GM18517 (cell line): ENCODE results near the gene MTOR.
A peak's percentile ranks its signal among the peaks of the same experiment; 100 is the strongest.
"Not testable (repeated sequence)": the region's sequence is repeated elsewhere in the genome, so short reads cannot be mapped to it uniquely, and the experiment has no call there.

Source experiments
- ATAC-seq: cut with Tn5 transposase; IDR thresholded peaks from one replicate; pipeline ENCODE4 v1.9.1; 2021; ENCODE audit warnings: mild to moderate bottlenecking, moderate library complexity; ENCODE audit not compliant: unreplicated experiment

Gene MTOR

DNA sequence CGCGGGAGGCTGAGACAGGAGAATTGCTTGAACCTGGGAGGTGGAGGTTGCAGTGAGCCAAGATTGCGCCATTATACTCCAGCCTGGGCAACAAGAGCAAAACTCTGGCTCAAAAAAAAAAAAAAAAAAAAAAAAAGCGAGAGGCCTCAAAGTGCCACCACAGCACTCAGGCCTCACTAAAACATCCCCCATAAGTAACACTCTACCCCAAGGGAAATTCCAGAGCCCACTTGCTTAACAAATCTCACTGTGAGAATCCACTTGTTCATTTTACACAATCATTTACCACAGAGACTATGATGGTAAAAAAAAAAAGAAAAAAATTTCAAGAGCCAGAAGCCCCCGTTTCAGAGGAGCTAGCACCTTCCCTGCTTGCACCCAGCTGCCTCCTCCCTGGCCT lies 136.4 kb downstream of the MTOR start:
- no peak for ATAC-seq

- ATAC-seq = no peak
Observed at GRCh38 chr1:11124965-11125364, 137.4 kb downstream of the MTOR start.

- ATAC-seq = no peak
Observed at GRCh38 chr1:11116318-11116717, 146.0 kb downstream of the MTOR start.

DNA sequence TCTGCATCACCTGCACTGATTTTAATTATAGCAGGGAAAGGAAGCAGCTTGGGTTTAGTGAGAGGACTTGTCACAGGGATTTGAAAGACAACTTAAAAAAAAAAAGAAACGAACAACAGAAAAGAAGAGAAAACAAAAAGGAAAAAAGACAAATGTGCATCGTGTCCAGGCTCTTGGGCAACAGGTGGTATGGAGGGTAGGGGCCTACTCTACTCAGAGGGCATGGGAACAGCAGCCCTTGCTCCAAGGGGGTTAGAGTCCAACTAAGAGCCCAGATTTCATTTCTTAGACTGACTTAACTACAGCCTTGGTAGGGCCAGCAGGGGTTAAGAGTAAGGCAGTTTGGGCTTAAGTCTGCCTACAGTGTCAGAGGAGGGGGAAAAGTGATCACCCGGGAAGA lies 147.4 kb downstream of the MTOR start:
- no peak for ATAC-seq

GRCh38 chr1:11109047-11109760 lies 153.1 kb downstream of the MTOR start:
- no peak for ATAC-seq

- ATAC-seq = no peak
Observed at GRCh38 chr1:11107599-11107998, 154.8 kb downstream of the MTOR start.

DNA sequence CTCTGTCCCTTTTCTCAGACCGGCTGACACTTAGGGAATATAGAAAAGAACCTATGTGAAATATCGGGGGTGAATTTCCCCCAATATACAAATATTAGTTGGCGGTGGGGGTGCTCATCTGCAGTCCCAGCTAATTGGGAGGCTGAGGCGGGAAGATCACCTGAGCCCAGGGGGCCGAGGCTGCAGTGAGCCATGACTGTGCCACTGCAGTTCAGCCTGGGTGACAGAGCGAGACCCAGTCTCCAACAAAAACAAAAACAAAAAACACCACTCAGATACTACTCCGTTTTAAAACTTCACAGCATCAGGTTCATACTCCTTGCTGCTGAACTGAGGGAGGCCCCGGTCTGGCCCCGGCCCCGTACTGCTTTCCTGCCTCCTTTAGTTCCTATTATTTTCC lies 156.8 kb downstream of the MTOR start:
- ATAC-seq = no peak

DNA sequence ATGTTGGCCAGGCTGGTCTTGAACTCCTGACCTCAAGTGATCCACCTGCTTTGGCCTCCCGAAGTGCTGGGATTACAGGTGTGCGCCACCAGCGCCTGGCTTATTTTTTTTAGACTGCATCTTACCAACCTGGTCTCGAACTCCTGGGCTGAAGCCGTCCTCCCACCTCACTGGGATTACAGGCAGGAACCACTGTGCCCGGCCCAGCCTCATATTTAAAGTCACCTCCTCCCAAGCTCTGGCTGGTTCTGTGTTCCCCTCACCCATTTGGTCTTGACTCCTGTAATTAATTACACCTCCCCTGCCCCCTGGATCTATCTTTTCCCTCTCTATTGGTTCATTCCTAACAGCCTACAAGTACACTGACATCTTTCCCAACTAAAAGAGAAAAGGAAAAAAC lies 161.0 kb downstream of the MTOR start:
- no peak for ATAC-seq

GRCh38 chr1:11100806-11101205 lies 161.5 kb downstream of the MTOR start:
- ATAC-seq = not testable (repeated sequence)

GRCh38 chr1:11100149-11100493 lies 162.2 kb downstream of the MTOR start:
- ATAC-seq = no peak

DNA sequence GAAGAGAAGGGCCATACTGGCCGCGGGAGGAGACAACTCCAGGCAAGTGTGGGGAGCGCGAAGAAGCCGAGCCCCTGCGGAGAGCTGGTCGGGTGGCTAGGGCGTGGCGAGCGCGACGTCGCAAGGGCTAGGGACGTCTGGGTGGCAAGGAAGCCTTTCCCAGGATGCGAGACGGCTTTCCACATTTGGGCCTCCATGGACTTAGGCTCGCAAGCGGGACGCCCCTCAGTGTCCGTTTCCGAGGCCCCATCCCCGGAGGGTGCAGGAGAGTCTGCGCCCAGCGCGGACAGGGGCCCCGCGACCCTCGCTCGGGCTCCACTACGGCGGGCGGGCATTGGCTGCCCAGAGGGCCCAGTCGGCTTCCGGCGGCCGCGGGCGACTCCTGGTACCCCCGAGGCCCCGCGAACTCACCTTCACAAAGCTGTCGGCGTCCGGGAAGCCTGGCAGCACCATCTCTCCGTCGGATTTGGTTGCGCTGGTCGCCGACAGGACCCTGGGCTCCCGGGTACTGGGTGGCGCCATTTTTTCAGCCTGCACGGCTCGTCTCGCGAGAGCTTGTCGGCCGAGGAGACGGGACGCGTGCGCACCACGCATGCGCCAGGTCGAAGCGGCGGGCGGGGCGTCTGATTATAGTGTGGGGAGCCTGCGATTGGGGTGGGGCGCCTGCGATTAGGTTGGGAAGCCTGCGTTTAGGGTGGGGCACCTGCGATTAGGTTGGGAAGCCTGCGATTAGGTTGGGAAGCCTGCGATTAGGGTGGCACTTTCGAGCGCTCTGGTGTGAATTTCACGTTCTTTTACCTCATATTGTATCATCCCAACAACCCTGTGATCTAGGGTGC lies 162.8 kb downstream of the MTOR start, which contains the start of gene EXOSC10:
EXOSC10 (minus strand) TSS at position 560 of the 839 bp plus-strand sequence; CDS start at position 522, 38 bp downstream.
- peak; percentile 84 for ATAC-seq

GRCh38 chr1:11098931-11099309 lies 163.4 kb downstream of the MTOR start:
- no peak for ATAC-seq

DNA sequence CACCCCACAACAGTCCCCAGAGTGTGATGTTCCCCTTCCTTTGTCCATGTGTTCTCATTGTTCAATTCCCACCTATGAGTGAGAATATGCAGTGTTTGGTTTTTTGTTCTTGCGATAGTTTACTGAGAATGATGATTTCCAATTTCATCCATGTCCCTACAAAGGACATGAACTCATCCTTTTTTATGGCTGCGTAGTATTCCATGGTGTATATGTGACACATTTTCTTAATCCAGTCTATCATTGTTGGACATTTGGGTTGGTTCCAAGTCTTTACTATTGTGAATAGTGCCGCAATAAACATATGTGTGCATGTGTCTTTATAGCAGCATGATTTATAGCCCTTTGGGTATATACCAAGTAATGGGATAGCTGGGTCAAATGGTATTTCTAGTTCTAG lies 178.6 kb downstream of the MTOR start:
- not testable (repeated sequence) for ATAC-seq

- no peak for ATAC-seq
Observed at GRCh38 chr1:11080931-11081330, 181.4 kb downstream of the MTOR start.

DNA sequence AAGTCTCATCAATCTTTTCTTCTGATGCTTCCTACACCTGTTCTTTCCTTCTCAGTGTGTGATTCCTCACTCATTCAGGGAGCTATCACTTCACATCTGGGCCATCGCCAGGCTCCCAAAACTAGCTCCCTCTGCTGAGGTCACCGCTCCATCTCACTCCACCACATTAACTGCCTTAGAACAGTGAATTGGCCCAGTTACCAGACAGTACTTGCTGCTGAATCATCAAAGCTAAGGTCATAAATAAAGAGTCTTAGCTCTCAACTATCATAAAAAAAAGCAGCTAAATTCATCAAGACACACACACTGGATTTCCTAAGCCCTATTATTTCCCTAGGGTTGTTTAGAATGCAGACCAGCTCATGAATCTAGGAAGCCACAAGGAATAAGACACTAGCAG lies 183.7 kb downstream of the MTOR start:
- ATAC-seq = no peak

- ATAC-seq = not testable (repeated sequence)
Observed at GRCh38 chr1:11073398-11073797, 189.0 kb downstream of the MTOR start.

DNA sequence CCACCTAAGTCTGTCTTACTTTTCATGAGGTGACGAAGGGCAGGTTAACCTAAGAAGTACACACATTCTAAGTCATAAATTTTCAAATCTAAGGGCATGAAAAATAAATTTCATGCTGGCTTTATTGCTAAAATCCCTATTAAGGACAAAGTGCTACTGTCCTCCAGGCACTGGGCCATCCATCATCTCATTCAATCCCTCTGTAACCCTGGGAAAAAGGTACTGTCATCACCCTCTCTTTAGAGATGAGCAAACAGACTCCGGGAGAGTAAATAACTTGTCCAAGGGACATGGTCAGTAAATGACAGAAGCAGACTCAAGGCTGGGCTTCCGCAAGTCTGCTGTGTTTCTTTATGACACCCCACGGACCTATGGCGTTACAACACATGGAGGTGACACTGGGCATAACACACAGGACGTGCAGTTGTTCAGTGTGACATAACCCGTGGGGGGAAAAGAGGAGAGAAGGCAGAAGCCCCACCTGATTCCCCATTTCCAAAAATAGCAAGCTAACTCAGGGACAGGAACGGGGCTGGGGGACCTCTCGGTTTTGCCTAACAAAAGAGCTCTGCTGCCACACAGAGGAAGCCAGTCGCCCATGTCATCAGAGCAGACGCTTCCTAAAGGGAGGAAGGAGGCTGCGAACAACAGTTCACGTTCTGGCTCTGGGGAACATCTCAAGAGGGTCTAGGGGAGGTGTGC lies 190.0 kb downstream of the MTOR start:
- ATAC-seq = no peak

GRCh38 chr1:11071463-11072215 lies 190.7 kb downstream of the MTOR start:
- ATAC-seq = no peak

DNA sequence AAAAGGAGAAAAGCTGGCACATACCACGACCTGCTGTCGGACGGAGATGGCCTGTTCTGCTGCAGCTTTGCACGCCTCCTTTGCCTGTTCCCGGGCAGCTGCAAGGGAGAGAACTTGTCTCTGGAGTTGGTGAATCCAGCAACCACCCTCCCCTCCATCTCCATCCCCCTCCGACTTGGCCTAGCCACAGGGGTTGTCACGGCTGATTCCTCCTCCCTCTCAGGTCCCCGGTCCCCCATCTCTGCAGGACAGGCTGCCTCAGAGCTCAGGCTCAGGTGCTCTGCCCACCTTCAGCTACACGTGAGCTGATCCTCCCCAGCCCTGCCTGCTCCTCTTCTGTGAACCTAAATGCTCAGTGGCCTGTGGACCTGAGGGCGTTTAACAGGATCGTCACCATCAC lies 191.5 kb downstream of the MTOR start:
- ATAC-seq = no peak

DNA sequence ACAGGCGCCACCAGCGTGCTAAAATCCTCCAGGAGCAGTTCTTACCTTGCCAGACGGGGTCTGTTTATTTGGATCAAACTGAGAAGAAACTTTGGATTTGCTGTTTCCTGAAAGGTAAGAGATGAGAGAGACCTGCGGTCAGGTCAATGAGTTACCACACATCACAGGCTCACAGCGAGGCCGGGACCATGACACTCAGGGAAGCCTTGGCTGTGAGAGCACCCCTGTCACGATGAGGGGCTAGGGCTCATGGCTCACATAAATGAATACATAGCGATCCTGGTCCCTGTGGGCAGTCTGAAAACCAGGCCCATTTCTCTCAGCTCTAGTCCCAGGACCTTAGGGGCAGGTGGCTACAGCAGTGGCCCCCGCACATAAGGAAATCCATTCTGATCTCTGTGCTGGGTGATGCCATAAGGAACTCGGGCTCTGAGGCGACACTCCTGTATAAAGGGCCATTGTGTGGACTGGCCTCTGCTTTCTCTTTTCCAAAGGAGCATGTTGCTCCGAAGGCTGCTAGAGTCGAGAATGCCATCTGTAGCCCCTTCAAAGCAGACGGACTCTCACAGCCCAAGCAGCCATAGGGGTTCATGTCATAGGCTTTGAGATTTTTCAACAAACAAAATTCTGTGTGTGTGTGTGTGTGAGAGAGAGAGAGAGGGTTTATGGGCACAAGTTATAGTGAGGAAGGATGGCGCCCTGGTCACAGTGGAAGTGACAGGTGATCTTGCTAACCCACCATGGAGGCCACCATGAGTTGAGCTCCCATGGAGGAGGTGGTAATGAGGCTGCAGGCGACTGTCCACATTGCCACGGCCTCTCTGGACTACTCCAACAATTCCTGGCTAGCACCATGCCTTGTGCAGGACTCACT lies 193.5 kb downstream of the MTOR start:
- ATAC-seq = no peak
